NCI-H524 (cell line): ENCODE measurements around the gene NSRP1.
A peak's percentile ranks its signal among the peaks of the same experiment; 100 is the strongest.
"Not testable (repeated sequence)": the region's sequence is repeated elsewhere in the genome, so short reads cannot be mapped to it uniquely, and the experiment has no call there.

Source experiments
- DNase-seq, 2 experiments: peaks; one replicate each; lab custom pipeline; 2025; lab: John Stamatoyannopoulos, UW

Gene NSRP1, protein sequence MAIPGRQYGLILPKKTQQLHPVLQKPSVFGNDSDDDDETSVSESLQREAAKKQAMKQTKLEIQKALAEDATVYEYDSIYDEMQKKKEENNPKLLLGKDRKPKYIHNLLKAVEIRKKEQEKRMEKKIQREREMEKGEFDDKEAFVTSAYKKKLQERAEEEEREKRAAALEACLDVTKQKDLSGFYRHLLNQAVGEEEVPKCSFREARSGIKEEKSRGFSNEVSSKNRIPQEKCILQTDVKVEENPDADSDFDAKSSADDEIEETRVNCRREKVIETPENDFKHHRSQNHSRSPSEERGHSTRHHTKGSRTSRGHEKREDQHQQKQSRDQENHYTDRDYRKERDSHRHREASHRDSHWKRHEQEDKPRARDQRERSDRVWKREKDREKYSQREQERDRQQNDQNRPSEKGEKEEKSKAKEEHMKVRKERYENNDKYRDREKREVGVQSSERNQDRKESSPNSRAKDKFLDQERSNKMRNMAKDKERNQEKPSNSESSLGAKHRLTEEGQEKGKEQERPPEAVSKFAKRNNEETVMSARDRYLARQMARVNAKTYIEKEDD

DNA sequence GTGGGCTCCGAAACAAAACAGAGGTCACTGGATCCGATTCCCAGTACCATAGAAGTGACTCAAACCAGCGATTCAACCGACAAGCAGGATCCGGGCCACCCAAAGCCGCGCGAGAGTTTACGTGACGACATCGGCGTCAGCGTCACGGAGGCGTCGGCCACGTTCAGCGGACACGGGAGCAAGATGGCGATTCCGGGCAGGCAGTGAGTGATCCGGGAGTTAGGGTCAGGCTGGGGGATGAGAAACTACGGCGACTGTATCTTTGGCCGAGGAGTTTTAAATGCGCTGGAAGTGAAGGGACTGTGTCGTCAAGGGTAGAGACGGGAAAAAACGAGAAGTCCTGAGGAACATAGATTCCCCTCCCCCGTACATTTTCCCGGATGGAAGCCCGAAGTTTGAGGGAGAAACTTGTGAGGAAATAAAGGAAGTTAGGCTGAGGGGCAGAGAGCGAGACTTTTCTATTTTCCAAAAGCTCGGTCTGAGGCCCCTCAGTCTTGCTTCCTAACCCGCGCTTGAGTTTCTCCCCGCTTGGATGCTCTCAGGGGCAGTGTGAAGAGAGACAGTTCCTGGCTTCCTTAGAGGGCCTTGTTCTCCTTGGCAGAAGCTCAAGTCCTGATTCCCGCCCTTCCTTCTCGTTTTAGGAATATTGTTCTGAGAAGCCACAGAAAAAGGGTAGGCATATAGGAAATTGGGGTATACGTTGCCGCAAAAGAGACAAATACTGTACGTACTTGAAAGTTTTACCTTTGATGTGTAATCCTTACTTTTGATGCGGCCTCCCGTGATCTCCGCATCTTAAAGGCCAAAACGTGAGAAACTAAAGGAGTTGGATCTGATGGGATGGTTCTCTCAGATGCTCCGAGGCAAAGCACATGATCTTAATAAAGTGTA is at the start of gene NSRP1:
Gene NSRP1, plus strand, starts transcription at position 156 of the 891 bp plus-strand sequence. Its CDS starts 28 bp downstream, at position 184.
- peak; percentile 95 to 96 for DNase-seq

GRCh38 chr17:30068465-30068864 is 48.2 kb upstream of the NSRP1 start:
- no peak for DNase-seq

DNA sequence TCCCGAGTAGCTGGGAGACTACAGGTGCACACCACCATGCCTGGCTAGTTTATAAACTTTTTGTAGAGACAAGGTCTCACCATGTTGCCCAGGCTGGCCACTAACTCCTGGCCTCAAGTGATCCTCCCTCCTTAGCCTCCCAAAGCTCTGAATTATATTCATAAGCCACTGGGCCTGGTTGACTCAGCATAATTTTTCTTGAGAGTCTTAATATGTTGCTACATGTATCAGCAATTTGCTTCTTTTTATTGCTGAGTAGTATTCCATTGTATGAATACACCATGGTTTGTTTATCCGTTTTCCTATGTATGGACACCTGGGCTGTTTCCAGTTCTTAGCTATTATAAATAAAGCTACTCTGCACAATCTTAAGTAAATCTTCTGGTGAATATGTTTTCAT is 42.4 kb upstream of the NSRP1 start:
- DNase-seq: no peak

- DNase-seq: no peak
Measured at GRCh38 chr17:30074730-30075129, 41.9 kb upstream of the NSRP1 start.

- no peak for DNase-seq
Measured at GRCh38 chr17:30082773-30083172, 33.8 kb upstream of the NSRP1 start.

DNA sequence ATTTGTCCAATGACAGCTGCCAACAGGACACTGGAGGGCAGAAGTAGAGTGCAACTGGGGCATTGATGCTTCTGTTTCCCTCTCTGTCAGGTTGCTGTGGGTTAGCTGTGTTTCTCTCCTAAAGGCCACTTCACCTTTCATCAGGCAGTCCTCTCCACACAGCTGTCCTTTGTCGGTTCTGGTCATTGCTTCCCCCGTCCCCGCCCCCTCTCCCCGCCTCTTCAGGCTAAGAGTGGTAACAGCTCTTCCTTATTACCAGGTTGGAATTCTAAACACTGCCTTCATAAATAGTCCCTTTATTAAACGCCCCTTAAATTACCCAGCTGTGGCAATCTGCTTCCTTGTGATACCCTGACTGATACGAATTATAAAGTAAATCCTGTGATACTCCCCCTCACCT is 31.8 kb upstream of the NSRP1 start:
- DNase-seq: no peak

DNA sequence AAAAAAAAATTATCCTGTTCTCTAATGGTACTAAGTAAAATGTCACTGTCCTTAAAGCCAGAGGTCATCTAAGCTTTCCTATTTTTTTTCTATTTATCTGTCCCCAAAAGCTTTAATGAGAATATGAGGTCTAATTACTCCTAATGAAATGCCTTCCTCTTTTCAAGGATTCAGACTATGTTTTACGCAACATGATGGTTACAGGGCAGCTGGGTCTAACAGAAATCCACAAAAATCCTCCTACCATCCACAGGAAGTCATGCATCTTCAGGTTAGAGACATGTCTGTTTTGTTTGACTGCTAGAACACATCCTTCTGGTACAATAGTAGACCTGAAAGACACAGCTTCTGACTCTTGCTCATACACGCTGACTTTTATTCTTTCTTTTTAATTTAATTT is 29.7 kb upstream of the NSRP1 start:
- DNase-seq: no peak

GRCh38 chr17:30087431-30087830 is 29.2 kb upstream of the NSRP1 start:
- DNase-seq: not testable (repeated sequence)

GRCh38 chr17:30091121-30091670 is 25.4 kb upstream of the NSRP1 start:
- DNase-seq: peak; percentile 32 to 77

GRCh38 chr17:30091771-30092170 is 24.8 kb upstream of the NSRP1 start:
- DNase-seq: no peak

DNA sequence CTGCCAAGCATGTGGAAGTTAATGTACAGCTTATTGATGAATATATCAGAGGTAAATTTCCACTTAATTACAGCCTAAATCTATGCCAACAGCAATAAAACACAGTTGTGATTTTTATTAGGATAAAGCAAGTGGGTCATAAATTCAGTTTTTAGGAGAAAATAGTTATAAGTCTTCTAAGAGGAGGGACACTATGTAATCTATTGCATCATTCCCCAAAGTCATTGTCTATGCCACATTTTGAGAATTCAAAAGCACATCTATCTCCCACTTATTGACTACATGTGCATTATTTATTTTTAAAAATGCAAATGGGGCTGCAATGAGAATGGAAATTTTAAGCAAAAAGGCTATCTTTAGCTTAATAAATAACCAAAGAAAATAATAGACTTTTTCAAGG is 23.7 kb upstream of the NSRP1 start:
- DNase-seq: no peak

- DNase-seq: peak; percentile 64 to 87
Measured at GRCh38 chr17:30093463-30094147, 23.0 kb upstream of the NSRP1 start.

- peak; percentile 70 to 75 for DNase-seq
Measured at GRCh38 chr17:30095507-30096244, 20.9 kb upstream of the NSRP1 start.

- DNase-seq: no peak
Measured at GRCh38 chr17:30101686-30102390, 14.8 kb upstream of the NSRP1 start.

GRCh38 chr17:30103921-30104320 is 12.7 kb upstream of the NSRP1 start:
- no peak for DNase-seq

GRCh38 chr17:30104575-30105339 is 11.9 kb upstream of the NSRP1 start:
- DNase-seq: peak; percentile 96 to 97

DNA sequence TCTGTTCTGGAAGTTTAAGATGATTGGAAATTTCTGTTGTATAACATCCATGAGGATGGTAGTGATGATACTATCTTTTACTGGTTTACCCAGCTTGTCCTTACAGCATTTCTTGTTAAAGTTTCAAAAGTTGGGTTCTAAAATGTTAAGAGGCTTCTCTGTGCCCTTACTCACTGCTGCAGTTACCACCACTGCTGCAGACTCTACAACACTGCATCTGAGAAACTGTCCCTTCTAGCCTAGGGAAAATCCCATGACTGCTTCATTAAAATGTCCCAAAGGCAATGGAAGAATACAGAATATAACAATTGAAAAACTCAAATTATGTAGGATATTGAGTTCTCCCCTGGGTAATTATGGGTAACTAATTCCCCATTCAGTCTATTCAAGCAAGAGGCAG is 3.8 kb upstream of the NSRP1 start:
- DNase-seq: no peak

DNA sequence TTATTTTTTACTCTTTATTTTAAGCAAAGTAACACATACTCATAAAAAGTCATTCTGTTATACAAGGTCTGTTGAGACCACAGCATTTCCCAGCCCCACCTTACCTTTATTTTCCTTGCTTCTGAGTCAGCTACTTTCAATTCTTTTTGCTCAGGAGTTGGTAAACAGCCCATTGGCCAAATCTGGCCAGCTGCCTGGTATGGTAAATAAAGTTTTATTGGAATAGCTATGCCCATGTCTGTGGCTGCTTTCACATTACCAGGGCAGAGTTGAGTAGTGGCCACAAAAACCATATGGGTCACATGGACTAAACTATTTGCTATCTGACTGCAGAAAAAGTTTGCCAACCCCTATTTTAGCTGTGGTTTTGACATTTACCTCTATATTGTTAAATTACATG is 3.4 kb upstream of the NSRP1 start:
- no peak for DNase-seq

- DNase-seq: no peak
Measured at GRCh38 chr17:30116345-30116660, 313 bp upstream of the NSRP1 start.

DNA sequence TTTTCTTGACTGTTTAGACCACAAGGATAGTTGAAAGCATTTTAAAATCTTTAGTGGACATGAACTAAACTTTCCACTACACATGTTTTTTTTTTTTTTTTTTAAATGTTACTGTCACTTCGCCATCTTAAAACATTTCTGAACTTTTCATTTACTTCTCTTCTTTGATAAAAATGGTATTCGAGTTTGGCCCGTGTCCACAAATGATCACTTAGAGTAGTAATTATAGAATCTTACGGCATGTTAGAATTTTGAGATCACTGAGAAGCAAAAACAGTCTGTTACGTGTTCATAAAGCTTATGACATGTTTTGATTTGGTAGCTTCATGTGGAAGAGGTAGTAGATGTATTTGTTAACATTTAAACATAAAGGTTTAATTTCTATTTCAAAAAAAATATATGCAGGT is 1.1 kb downstream of the NSRP1 start:
- no peak for DNase-seq
